Body of pancreas (tissue), 4 donors: ENCODE data around the gene SYPL1.

Experiments
- CTCF ChIP-seq, 7 experiments: fragments of 450-650 bp in 4 of 7; fragments of 200-600 bp in 3 of 7; sonication (generic) in 3 of 7; IDR thresholded peaks; one replicate each; pipeline ENCODE4 v1.5.1; 2016 to 2019; ENCODE audit warnings: antibody characterized with exemption in 7 of 7
- POLR2A ChIP-seq, 3 donors: fragments of 450-650 bp; IDR thresholded peaks; one replicate each; pipeline ENCODE4 v1.6.1; 2016; ENCODE audit warnings: antibody characterized with exemption in 3 of 3, mild to moderate bottlenecking in 2 of 3

GRCh38 chr7:106075937-106076336, 36.2 kb downstream of the SYPL1 start:
- TF ChIP-seq POLR2A (IDR thresholded peaks at IDR 0.05) (no peak), CTCF (IDR thresholded peaks at IDR 0.05) (no peak)
